Natural killer cell treated with Interleukin-12 subunit alpha and Interleukin-12 subunit beta and Interleukin-15 and Interleukin-18, amount 100 ng/mL, for 72 hours (primary cell): ENCODE data around the gene FAM167B. TPM values are rescaled to one million over a fixed set of nuclear protein-coding genes. Genes with fewer than 3 reads are reported as not detected.
"Not testable (repeated sequence)": the region's sequence is repeated elsewhere in the genome, so short reads cannot be mapped to it uniquely, and the experiment has no call there.

Experiments
- ATAC-seq, 2 donors: fragments of 150-1000 bp; cut with Tn5 transposase in 1 of 2; sonication (Bioruptor Pico), chemical (Tn5 transposase) in 1 of 2; 2 replicates each; pipeline ENCODE4 v1.10.0; 2021
- DNase-seq: peaks from one replicate; pipeline ENCODE4 v3.0.0; 2022; ENCODE audit warnings: low spot score
- H3K27ac Mint-ChIP-seq, 2 donors: 1 replicate in 1 of 2; 2 replicates in 1 of 2; pipeline ENCODE4 v1.8.0; 2022; ENCODE audit warnings: mixed read lengths in 2 of 2, mild to moderate bottlenecking in 1 of 2, moderate library complexity in 1 of 2
- H3K27me3 Mint-ChIP-seq, 2 donors: 1 replicate in 1 of 2; 2 replicates in 1 of 2; pipeline ENCODE4 v1.8.0; 2022; ENCODE audit warnings: mixed read lengths in 2 of 2
- H3K36me3 Mint-ChIP-seq: one replicate; pipeline ENCODE4 v1.8.0; 2022; ENCODE audit warnings: mixed read lengths
- H3K4me1 Mint-ChIP-seq, 2 donors: 1 replicate in 1 of 2; 2 replicates in 1 of 2; pipeline ENCODE4 v1.8.0; 2022; ENCODE audit warnings: low read depth in 2 of 2, mixed read lengths in 2 of 2, mild to moderate bottlenecking in 1 of 2
- H3K4me3 Mint-ChIP-seq: one replicate; pipeline ENCODE4 v1.8.0; 2022; ENCODE audit warnings: mixed read lengths
- H3K9me3 Mint-ChIP-seq: 2 replicates; pipeline ENCODE4 v1.8.0; 2022; ENCODE audit warnings: mixed read lengths
- total RNA-seq, 2 donors: library from RNA; stranded (reverse); gene quantifications; one replicate each; pipeline ENCODE4 v1.2.3, GENCODE V29; 2022

The FAM167B gene
- total RNA-seq, 2 donors from 2014 or later: 0.47 TPM; not detected in 1

DNA sequence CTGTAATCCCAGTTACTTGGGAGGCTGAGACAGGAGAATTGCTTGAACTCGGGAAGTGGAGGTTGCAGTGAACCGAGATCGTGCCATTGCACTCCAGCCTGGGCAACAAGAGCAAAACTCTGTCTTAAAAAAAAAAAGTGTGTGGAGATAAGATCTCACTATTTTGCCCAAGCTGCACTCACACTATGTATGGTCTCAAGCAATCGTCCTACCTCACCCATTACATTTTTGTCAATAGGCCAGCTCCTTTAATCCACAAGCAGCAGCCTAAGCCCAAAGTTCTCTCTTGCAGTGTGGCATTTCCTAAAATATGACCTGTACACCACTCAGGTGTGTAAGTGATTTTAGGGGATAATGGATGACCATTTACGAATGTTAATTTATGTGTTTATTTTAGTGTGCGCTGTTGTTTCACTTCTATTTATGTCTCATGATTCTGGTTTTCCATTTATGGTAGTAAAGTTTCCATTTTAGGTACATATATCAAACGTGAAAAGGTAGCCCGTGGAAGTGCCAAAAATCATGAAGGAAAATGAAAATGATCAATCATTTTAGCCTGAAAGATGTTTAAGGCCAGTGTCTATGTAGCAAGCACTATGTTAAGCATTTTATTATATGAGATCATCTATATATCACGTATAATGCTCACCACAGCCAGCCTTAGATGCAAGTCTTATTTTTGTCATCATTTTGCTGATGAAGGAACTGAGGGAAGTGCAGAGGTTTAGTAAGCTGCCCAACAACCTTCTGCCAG, 9.6 kb downstream of the FAM167B start:
- H3K4me3 Mint-ChIP-seq: peak overlapping the region; percentile 81
- H3K27ac Mint-ChIP-seq: peak overlapping the region; percentile 90 to 93
- no peak for ATAC-seq
- H3K4me1 Mint-ChIP-seq: peaks cover 37 to 42% of the 10 kb centered on the region in 2 donors
- H3K27me3 Mint-ChIP-seq: no peaks in the 10 kb centered on the region
- no peaks in the 10 kb centered on the region for H3K9me3 Mint-ChIP-seq
- no peak for DNase-seq
- H3K36me3 Mint-ChIP-seq: peaks cover 3% of the 10 kb centered on the region

DNA sequence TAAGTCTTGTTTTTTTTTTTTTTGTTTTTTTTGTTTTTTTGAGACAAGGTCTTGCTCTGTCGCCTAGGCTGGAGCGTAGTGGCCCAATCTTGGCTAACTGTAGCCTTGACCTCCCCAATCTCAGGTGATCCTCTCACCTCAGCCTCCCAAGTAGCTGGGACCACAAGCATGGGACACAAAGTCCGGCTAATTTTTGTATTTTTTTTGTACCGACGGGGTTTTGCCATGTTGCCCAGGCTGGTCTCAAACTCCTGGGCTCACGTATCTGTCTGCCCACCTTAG, 10.1 kb downstream of the FAM167B start:
- Mint-ChIP-seq H3K9me3 (no peaks in the 10 kb centered on the region), H3K27ac (peak overlapping the region; percentile 90 to 93), H3K27me3 (no peaks in the 10 kb centered on the region), H3K36me3 (no peaks in the 10 kb centered on the region), H3K4me3 (peak overlapping the region; percentile 81), H3K4me1 (peaks cover 32 to 37% of the 10 kb centered on the region in 2 donors)
- DNase-seq: no peak
- no peak for ATAC-seq

DNA sequence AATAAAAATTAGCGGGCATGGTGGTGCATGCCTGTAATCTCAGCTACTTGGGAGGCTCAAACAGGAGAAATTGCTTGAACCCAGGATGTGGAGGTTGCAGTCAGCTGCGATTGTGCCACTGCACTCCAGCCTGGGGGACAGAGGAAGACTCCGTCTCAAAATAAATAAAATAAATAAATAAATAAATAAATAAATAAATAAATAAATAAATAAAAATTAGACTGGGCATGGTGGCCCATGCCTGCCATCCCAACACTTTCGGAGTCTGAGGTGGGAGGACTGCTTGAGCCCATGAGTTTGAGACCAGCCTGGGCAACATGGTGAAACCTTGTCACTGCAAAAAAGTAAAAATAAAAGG, 16.2 kb downstream of the FAM167B start:
- not testable (repeated sequence) for H3K27me3 Mint-ChIP-seq, H3K36me3 Mint-ChIP-seq, ATAC-seq, DNase-seq, H3K9me3 Mint-ChIP-seq, H3K4me3 Mint-ChIP-seq
- Mint-ChIP-seq H3K27ac (peak overlapping the region in 1 of 2 donors; percentile 53), H3K4me1 (peaks cover 29 to 31% of the 10 kb centered on the region in 2 donors)

DNA sequence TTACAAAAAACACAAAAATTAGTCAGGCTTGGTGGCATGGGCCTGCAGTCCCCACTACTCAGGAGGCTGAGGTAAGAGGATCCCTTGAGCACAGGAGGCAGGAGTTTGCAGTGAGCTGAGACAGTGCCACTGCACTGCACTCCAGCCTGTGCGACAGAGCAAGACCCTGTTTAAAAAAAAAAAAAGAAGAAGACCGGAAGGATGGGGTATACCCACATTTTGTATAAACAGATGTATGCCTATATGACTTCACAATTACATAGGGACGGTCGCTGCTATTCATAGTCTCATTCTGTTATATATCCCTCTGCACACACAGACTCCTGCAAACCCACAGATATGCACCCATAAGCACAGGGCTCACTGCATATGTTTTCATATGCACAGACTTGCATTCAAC, 16.7 kb downstream of the FAM167B start:
- Mint-ChIP-seq H3K9me3 (peaks cover 3% of the 10 kb centered on the region), H3K36me3 (peaks cover 6% of the 10 kb centered on the region), H3K4me1 (peaks cover 29 to 31% of the 10 kb centered on the region in 2 donors), H3K27me3 (no peaks in the 10 kb centered on the region), H3K27ac (peak overlapping the region; percentile 25 to 53), H3K4me3 (peak overlapping the region; percentile 48)
- ATAC-seq (peak in 1 of 2 donors; percentile 73), DNase-seq (no peak)

DNA sequence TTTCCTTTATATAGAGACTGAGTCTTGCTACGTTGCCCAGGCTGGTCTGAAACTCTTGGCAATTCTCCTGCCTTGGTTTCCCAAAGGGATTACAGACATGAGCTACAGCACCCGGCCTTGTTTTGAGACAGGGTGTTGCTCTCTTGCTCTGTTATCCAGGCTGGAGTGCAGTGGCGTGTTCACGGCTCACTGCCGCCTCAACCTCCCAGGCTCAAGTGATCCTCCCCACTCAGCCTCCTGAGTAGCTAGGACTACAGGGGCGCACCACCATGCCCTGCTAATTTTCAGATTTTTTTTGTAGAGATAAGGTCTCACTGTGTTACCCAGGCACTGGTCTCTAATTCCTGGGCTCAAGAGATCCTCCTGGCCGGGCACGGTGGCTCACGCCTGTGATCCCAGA, 18.8 kb downstream of the FAM167B start:
- DNase-seq: no peak
- no peak for ATAC-seq
- peaks cover 24 to 26% of the 10 kb centered on the region in 2 donors for H3K4me1 Mint-ChIP-seq
- H3K27me3 Mint-ChIP-seq: no peaks in the 10 kb centered on the region
- peaks cover 3% of the 10 kb centered on the region for H3K9me3 Mint-ChIP-seq
- peaks cover 6% of the 10 kb centered on the region for H3K36me3 Mint-ChIP-seq
- peak overlapping the region; percentile 56 to 94 for H3K27ac Mint-ChIP-seq
- no peak overlapping the region for H3K4me3 Mint-ChIP-seq

DNA sequence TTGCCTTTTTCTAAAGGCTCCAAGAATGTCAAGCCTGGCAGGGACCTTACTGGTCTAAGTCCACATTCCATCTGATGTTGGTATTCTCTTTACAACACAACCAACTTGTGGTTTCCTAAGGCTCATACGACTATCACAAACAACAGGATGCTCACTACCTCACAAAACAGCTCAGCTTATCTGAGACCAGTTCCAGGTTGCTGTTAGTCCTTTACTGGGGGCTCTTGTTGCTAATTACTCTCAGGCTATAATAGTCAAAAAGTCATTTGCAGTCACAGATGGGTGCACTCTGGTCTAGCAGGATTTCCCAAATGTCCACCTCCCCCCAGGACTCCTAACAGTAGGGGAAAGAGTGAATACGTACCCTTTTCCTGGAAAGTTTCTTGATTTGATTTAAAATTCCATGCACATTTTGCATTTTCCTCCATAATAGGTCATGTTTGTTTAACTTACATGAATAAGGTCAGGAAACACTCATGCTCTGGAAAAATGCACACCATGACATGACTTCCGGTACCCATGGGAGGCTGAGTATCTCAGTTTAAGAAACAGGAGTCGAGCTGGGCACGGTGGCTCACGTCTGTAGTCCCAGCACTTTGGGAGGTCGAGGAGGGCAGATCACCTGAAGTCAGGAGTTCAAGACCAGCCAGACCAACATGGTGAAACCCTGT, 20.0 kb downstream of the FAM167B start:
- no peak for ATAC-seq
- H3K4me3 Mint-ChIP-seq: peak overlapping the region; percentile 74
- no peak for DNase-seq
- H3K9me3 Mint-ChIP-seq: peaks cover 3% of the 10 kb centered on the region
- peaks cover 6% of the 10 kb centered on the region for H3K36me3 Mint-ChIP-seq
- peak overlapping the region; percentile 91 to 94 for H3K27ac Mint-ChIP-seq
- no peaks in the 10 kb centered on the region for H3K27me3 Mint-ChIP-seq
- H3K4me1 Mint-ChIP-seq: peaks cover 31 to 32% of the 10 kb centered on the region in 2 donors

DNA sequence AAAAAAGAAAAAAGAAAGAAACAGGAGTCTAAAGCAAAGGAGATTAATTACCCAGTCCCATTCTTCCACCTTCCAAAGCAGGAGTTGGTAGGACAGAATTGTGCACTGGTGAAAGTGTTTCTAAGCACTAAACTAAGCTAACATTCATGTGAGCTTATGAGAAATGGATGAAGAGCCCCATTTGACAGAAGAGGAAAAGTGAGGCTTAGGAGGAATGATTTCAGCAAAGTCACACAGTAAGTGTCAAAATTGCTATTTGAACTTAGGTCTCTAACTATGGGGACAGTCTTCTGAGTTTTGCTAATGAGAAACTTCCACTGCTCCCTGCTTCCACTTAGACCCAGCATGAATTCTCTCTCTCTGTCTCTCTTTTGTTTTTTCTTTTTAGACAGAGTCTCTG, 22.7 kb downstream of the FAM167B start:
- ATAC-seq: no peak
- Mint-ChIP-seq H3K36me3 (peaks cover 6% of the 10 kb centered on the region), H3K4me1 (peaks cover 46 to 49% of the 10 kb centered on the region in 2 donors), H3K27me3 (no peaks in the 10 kb centered on the region), H3K9me3 (peaks cover 3% of the 10 kb centered on the region), H3K4me3 (no peak overlapping the region), H3K27ac (peak overlapping the region in 1 of 2 donors; percentile 65)
- no peak for DNase-seq

DNA sequence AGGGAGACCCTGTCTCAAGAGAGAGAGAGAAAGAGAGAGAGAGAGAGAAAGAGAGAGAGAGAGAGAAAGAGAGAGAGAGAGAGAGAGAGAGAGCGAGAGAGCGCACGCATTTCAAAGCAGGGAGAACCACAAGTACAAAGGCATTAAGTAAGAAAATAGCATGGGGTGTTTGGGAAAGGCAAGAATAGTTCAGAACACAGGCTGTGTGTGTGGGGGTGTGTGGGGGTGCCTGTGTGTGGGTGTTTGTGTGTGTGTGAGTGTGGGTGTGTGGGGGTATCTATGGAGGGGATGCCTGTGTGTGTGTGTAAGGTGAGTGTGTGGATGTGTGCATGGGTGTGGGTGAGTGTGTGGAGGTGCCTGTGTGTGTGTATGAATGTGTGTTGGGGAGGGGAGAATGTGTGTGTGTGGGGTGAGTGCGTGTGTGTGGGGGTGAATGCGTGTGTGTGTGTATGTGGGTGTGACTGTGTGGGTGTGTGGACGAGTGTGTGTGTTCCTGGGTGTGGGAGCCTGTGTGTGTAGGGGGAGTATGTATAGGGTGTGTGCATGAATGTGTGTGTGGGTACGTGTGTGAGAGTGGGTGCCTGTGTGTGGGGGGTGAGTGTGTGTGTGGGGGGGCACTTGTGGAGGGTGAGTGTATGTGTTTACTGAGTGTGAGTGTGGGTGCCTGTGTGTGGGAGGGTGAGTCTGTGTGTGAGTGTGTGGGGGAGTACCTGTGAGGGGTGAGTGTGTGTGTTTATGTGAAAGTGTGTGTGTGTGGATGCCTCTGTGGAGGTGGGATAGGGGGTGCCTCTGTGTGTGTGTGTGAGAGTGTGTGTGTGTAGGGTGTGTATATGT, 25.8 kb downstream of the FAM167B start:
- H3K4me1 Mint-ChIP-seq: peaks cover 32 to 33% of the 10 kb centered on the region in 2 donors
- ATAC-seq (peak; percentile 29 to 46), DNase-seq (no peak)
- H3K36me3 Mint-ChIP-seq: no peaks in the 10 kb centered on the region
- H3K27me3 Mint-ChIP-seq: no peaks in the 10 kb centered on the region
- H3K9me3 Mint-ChIP-seq: no peaks in the 10 kb centered on the region
- H3K27ac Mint-ChIP-seq: peak overlapping the region; percentile 78 to 94
- H3K4me3 Mint-ChIP-seq: peak overlapping the region; percentile 63

DNA sequence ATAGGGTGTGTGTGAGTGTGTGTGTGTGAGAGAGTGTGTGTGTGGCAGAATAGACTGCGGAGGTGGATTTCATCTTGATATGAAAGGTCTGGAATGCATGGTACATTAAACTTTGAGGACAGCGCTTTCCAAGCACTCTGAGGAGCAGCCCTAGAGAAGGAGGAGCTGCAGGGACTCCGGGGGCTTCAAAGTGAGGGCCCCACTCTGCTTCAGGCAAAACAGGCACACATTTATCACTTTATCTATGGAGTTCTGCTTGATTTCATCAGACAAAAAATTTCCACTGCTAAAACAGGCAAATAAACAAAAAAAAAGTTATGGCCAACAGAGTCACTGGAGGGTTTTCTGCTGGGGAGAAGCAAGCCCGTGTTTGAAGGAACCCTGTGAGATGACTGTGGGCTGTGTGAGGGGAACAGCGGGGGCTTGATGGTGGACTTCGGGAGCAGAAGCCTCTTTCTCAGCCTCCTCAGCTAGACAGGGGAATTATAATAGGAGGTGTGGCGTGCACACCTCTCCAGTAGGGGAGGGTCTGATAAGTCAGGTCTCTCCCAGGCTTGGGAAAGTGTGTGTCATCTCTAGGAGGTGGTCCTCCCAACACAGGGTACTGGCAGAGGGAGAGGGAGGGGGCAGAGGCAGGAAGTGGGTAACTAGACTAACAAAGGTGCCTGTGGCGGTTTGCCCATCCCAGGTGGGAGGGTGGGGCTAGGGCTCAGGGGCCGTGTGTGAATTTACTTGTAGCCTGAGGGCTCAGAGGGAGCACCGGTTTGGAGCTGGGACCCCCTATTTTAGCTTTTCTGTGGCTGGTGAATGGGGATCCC, 26.6 kb downstream of the FAM167B start:
- Mint-ChIP-seq H3K9me3 (no peaks in the 10 kb centered on the region), H3K36me3 (no peaks in the 10 kb centered on the region), H3K27ac (peak overlapping the region; percentile 78 to 94), H3K4me1 (peaks cover 32 to 33% of the 10 kb centered on the region in 2 donors), H3K27me3 (no peaks in the 10 kb centered on the region), H3K4me3 (peak overlapping the region; percentile 63)
- ATAC-seq (peak; percentile 64 to 77), DNase-seq (no peak)

DNA sequence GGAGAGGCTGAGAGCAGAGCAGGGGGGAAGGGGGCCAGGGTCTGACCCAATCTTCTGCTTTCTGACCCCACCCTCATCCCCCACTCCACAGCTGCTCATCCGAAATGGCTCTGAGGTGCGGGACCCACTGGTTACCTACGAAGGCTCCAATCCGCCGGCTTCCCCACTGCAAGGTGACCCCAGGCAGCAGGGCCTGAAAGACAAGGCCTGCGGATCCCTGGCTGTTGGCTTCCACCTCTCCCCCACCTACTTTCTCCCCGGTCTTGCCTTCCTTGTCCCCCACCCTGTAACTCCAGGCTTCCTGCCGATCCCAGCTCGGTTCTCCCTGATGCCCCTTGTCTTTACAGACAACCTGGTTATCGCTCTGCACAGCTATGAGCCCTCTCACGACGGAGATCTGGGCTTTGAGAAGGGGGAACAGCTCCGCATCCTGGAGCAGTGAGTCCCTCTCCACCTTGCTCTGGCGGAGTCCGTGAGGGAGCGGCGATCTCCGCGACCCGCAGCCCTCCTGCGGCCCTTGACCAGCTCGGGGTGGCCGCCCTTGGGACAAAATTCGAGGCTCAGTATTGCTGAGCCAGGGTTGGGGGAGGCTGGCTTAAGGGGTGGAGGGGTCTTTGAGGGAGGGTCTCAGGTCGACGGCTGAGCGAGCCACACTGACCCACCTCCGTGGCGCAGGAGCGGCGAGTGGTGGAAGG, 27.8 kb downstream of the FAM167B start:
- no peak for ATAC-seq
- no peaks in the 10 kb centered on the region for H3K9me3 Mint-ChIP-seq
- no peaks in the 10 kb centered on the region for H3K27me3 Mint-ChIP-seq
- H3K27ac Mint-ChIP-seq: peak overlapping the region; percentile 78 to 94
- peaks cover 32 to 33% of the 10 kb centered on the region in 2 donors for H3K4me1 Mint-ChIP-seq
- H3K36me3 Mint-ChIP-seq: peaks cover 9% of the 10 kb centered on the region
- H3K4me3 Mint-ChIP-seq: no peak overlapping the region
- no peak for DNase-seq

DNA sequence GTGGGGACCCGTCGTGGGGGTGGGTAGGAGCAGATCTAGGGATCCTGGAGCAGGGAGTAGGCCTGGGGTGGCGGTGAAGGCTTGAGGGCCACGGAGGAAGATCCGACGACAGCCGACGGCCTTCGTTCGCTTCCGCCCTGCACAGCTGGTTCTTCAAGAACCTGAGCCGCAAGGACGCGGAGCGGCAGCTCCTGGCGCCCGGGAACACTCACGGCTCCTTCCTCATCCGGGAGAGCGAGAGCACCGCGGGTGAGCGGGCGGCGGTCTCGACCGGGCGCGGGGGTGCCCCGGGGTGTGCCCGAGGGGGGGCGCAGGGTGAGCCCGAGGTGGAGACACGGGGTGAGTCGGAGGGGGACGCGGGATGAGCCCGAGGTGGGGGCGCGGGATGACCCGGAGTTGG, 28.4 kb downstream of the FAM167B start:
- DNase-seq (no peak), ATAC-seq (no peak)
- peaks cover 32 to 33% of the 10 kb centered on the region in 2 donors for H3K4me1 Mint-ChIP-seq
- H3K9me3 Mint-ChIP-seq: no peaks in the 10 kb centered on the region
- H3K27ac Mint-ChIP-seq: no peak overlapping the region
- peaks cover 9% of the 10 kb centered on the region for H3K36me3 Mint-ChIP-seq
- no peak overlapping the region for H3K4me3 Mint-ChIP-seq
- no peaks in the 10 kb centered on the region for H3K27me3 Mint-ChIP-seq

DNA sequence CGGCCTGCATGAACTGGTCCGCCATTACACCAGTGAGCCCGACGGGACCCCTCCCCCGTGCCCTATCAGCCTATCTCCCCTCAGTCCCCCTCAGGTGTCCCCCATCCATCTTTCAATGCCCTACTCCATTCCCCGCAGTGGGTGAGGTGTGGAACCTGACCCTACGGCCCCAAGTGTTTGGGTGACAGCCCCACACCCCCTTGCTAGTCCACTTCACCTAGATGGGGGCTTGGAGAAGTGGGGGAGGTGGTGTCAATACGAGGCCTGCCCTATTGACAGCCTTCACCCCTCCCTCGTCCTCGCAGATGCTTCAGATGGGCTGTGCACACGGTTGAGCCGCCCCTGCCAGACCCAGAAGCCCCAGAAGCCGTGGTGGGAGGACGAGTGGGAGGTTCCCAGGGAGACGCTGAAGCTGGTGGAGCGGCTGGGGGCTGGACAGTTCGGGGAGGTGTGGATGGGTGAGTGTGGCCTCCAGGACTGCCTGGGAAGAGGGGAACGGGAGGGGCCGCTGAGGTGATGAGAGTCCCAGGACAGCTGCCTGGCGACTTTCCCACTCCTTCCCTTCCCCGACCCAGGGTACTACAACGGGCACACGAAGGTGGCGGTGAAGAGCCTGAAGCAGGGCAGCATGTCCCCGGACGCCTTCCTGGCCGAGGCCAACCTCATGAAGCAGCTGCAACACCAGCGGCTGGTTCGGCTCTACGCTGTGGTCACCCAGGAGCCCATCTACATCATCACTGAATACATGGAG, 29.2 kb downstream of the FAM167B start:
- H3K9me3 Mint-ChIP-seq: no peaks in the 10 kb centered on the region
- no peak overlapping the region for H3K27ac Mint-ChIP-seq
- no peak for DNase-seq
- no peaks in the 10 kb centered on the region for H3K27me3 Mint-ChIP-seq
- ATAC-seq: no peak
- no peak overlapping the region for H3K4me3 Mint-ChIP-seq
- H3K36me3 Mint-ChIP-seq: peaks cover 9% of the 10 kb centered on the region
- peaks cover 32 to 33% of the 10 kb centered on the region in 2 donors for H3K4me1 Mint-ChIP-seq
